Cortex of kidney (tissue), 1 donor: ENCODE measurements around the gene SEPTIN12.
A peak's percentile ranks its signal among the peaks of the same experiment; 100 is the strongest.
"Not testable (repeated sequence)": the region's sequence is repeated elsewhere in the genome, so short reads cannot be mapped to it uniquely, and the experiment has no call there.

Experiments used
- DNase-seq: peaks from one replicate; lab custom pipeline; 2025; lab: John Stamatoyannopoulos, UW

Gene SEPTIN12

DNA sequence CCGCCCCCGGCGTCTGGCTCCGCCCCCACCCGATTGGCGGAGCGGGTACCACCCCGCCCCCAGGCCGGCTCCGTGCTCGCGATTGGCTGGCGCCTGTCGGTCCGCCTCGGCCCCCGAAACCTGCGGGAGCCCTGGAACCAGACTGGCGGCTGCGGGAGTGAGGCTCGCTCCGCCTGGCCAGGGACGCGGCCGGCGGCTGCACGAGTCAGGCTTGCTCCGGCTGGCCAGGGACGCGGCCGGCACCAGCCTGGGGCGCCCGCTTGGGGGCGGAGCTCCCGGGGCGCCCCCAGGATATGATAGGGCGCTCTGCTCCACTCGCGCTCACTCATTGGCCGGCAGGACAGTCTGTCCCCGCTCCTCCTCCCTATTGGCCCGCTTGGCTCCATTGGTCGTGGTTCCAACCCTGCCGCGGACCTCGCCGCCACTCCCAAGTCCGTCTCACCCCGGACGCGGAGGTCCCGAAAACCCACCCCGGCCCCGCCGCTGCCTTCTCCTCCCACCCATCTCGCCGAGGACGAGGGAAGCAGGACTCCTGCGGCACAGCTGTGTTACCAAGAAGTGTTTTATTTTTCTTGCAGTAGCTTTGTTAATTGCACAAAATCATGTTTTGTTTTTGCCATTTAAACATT lies 14.6 kb upstream of the SEPTIN12 start:
- peak; percentile 99 for DNase-seq

GRCh38 chr16:4801962-4802658 lies 14.0 kb upstream of the SEPTIN12 start, which contains the start of gene ROGDI:
Gene ROGDI (minus strand): TSS chr16:4802633. CDS start chr16:4802571, 62 bp downstream.
- no peak for DNase-seq

- DNase-seq = no peak
Measured at GRCh38 chr16:4801051-4801961, 13.2 kb upstream of the SEPTIN12 start.

GRCh38 chr16:4800290-4801041 lies 12.3 kb upstream of the SEPTIN12 start:
- DNase-seq = no peak

- no peak for DNase-seq
Measured at GRCh38 chr16:4799171-4799855, 11.2 kb upstream of the SEPTIN12 start.

- DNase-seq = no peak
Measured at GRCh38 chr16:4798456-4798855, 10.3 kb upstream of the SEPTIN12 start.

- no peak for DNase-seq
Measured at GRCh38 chr16:4797805-4798252, 9.7 kb upstream of the SEPTIN12 start.

GRCh38 chr16:4796982-4797804 lies 9.0 kb upstream of the SEPTIN12 start:
- no peak for DNase-seq

- no peak for DNase-seq
Measured at GRCh38 chr16:4795828-4796572, 7.9 kb upstream of the SEPTIN12 start.

GRCh38 chr16:4795181-4795827 lies 7.2 kb upstream of the SEPTIN12 start, which contains the start of gene SMIM22:
Gene SMIM22 (plus strand): TSS chr16:4795369. CDS start chr16:4795735, 366 bp downstream.
- no peak for DNase-seq

DNA sequence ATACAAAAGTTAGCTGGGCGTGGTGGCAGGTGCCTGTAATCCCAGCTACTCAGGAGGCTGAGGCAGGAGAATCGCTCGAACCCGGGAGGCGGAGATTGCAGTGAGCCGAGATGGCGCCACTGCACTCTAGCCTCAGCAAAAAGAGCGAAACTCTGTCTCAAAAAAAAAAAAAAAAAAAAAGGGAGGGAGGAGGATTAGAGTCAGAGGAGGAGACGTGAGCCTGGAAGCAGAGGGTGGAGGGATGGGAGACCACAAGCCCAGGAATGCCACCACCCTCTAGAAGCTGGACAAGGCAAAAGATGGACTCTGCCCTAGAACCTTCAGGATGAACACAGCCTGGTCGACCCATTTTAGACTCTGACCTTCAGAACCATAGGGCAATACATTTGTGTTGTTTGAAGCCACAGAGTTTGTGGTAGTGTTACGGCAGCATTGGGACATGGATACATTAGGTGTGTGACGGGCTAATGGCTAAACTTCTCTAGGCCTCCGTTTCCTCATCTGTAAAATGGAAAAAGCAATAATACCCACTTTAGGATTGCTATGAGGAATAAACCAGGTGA lies 4.9 kb upstream of the SEPTIN12 start:
- no peak for DNase-seq

- DNase-seq = no peak
Measured at GRCh38 chr16:4790871-4791270, 2.7 kb upstream of the SEPTIN12 start.

- no peak for DNase-seq
Measured at GRCh38 chr16:4790261-4790660, 2.1 kb upstream of the SEPTIN12 start.

GRCh38 chr16:4788910-4789309 lies 765 bp upstream of the SEPTIN12 start:
- no peak for DNase-seq

DNA sequence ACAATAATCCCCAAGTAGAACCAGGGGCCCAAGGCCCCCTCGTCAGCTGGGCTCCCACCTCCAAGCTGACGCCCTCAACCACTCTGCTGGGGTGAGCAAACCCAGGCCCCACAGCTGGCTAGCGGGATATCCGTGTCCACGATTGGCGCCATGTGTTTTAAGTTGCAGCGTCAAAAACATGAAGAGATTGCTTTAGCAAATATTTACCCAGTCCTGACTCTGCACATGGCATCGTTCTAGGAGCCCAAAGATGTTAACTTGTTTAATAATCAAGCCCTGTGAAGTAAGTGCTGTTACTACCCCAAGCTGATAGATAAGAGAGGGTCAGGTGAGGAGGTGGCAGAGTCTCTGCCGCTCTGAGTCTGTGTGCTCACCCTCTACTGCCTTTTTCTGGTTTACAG lies 344 bp upstream of the SEPTIN12 start:
- DNase-seq = no peak

- no peak for DNase-seq
Measured at GRCh38 chr16:4787068-4787467, 1.1 kb downstream of the SEPTIN12 start.

- no peak for DNase-seq
Measured at GRCh38 chr16:4785758-4786433, 2.2 kb downstream of the SEPTIN12 start.

- DNase-seq = not testable (repeated sequence)
Measured at GRCh38 chr16:4784444-4784987, 3.6 kb downstream of the SEPTIN12 start.
